HG02884 (cell line): ENCODE data around the gene CASP7.

Experiments
- ATAC-seq: cut with Tn5 transposase; IDR thresholded peaks from one replicate; pipeline ENCODE4 v1.9.1; 2021; ENCODE audit warnings: mild to moderate bottlenecking, moderate library complexity; ENCODE audit not compliant: unreplicated experiment

The CASP7 gene

DNA sequence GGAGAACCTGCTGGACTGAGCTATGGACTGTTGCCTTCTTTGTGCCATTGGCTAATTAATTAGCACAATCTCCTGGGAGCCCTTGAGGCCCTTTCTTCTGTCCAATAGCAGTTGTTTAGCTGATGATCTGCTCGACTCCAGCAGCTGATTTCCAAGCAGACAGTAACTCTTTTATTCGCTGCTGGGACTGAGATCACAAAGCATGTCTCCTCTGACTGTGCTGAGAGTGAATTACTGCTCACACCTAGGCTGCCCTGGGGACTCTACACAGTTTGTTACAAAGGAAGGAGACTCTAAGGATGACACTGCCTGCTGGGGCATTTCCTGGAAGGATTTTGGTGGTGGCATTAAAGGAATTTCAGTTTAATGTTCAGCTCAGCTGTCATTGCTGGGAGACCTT is 31.4 kb downstream of the CASP7 start:
- ATAC-seq: no peak

- no peak for ATAC-seq
Observed at GRCh38 chr10:113712024-113712423, 32.3 kb downstream of the CASP7 start.

GRCh38 chr10:113712755-113713639 is 33.3 kb downstream of the CASP7 start:
- ATAC-seq: no peak

DNA sequence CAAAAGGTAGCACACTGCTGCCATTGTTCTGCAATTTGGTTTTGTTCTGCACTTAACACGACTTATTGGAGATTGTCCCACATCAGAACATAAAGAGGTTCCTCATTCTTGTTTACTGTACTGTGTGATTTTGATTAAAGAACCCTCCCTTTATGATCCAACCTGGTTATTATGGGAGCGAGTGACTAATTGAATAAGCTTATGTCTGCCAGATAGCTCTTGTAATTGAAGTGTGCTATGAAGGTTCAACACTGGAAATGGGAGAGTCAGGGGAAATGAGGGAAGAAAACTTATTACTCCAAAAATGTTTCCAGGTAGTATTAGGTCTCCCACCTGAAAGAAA is 33.9 kb downstream of the CASP7 start:
- ATAC-seq: no peak

- peak; percentile 72 for ATAC-seq
Observed at GRCh38 chr10:113716109-113716910, 36.6 kb downstream of the CASP7 start.

GRCh38 chr10:113718969-113719822 is 39.5 kb downstream of the CASP7 start:
- no peak for ATAC-seq

DNA sequence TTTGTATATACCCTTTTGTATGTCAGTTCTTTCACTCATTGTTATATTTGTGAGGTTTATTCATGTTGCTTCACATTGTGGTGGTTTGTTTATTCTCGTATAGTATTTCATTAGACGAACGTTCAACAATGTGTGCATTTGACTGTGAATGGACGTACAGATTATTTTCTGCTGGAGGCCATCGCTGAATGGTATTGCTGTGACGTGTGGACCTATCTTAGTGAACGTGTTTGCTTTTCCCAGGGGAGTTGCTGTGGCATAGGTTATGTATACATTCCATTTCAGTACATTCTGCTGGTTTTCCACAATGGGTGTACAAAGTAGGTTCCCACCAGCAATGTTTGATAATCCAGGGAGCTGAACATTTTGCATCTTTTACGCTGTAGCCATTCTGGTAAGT is 40.7 kb downstream of the CASP7 start:
- ATAC-seq: no peak

- no peak for ATAC-seq
Observed at GRCh38 chr10:113732160-113732881, 52.6 kb downstream of the CASP7 start.

DNA sequence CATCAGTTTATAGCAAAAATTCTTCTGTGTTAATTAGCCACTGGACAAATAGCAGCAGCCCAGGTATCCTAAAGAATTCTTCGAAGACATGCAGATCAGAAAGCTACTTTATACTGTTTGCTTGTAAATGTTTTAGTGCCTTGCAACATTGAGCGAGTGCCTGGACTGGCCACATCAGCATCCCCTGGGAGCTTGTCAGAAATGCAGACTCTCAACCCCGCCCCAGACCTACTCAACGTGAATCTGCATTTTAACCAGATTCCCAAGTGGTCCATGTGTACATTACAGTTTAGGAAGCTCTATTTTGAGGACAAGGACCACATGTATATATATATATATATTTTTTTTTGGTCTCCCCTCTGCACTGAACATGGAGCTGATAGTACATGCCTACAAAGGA is 53.3 kb downstream of the CASP7 start:
- no peak for ATAC-seq

- no peak for ATAC-seq
Observed at GRCh38 chr10:113733635-113734034, 53.9 kb downstream of the CASP7 start.

DNA sequence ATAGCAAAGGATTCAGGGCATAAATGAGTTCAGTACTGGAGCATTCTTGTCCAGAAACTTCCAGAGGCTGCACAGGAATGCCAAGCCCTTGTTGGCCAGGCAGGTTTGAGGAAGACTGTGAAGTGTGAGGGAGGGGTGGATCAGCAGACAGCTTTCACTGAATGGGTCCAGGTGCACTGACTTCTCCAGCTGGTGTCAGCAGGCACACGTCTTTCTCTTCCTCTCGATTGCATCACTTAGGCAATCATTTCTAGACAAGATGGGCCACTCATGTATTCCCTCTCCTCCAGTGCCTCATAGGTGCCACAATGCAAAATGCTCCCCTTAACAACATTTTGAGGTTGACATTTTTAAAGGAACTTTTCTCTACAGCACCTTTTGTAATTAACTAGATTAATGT is 56.2 kb downstream of the CASP7 start:
- ATAC-seq: no peak

DNA sequence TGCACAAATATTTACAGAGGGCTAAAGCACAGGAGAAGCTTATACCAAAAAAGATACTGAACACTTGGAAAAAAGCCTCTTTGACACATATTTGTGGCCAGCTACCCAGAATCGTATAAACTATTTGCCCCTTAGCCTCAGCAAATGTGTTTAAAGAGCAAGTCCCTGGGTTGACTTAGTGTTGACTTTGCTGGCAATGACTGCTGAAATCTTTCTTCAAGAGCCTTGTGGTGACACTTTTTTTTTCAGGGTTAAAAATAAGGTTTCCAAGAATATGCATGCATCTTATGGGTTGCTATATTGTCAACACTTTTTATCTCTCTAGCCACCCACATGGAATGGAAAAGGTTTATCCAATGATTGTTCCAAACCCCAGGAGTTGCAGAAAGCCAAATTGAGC is 56.9 kb downstream of the CASP7 start:
- ATAC-seq: no peak

DNA sequence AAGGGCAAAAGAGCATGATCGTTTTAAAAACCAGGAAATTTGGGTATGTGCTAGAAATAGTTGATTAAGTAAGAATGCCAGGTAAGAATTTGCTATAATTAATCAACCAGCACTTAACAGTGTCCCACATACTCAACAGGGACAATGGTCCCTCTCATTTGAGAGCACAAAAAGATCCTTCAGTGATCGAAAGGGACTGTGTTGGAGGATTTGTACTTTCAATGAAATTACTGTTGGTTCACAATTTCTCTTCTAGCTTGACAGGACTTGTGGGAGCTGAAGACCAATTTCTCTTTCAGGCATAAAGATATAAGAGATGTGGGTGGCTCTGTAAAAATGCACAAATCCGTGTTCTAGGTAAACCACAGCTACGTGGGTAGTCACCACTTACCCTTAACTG is 59.3 kb downstream of the CASP7 start:
- no peak for ATAC-seq

DNA sequence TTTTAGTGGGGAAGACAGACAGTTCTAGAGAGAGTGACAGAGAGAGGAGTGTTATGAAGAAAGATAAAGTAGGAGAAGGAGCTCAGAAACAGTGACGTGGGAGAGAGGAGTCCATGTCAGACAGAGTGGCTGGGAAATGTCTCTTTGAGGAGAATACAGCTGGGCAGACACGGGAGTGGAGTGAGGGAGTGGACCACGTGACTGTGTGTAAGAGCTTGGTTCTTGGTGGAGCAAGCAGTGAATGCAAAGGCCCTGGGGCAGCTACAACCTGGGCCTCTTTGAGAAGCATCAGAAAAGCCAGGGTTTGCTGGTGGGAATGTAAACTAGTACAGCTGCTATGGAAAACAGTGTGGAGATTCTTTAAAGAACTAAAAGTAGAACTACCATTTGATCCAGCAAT is 59.9 kb downstream of the CASP7 start:
- ATAC-seq: no peak

- ATAC-seq: no peak
Observed at GRCh38 chr10:113740850-113741249, 61.1 kb downstream of the CASP7 start.

DNA sequence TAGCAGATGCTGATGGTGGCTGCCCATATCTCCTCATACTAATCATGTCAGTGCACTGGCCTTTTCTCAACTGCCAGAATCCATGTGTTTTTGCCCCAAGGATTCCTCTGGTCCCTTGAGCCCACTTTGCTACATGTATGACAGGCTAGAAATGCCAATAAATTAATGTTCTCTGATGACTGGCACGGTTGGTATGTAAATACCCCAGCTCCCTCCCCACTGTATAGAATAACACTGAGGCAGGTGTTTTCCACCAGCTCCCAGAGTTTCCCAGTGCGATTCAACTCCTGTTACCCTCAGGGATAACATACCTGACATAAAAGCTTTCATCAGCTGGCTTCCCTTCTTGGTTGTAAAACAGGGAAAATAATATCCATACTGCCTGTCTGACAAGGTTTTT is 62.8 kb downstream of the CASP7 start:
- ATAC-seq: no peak

DNA sequence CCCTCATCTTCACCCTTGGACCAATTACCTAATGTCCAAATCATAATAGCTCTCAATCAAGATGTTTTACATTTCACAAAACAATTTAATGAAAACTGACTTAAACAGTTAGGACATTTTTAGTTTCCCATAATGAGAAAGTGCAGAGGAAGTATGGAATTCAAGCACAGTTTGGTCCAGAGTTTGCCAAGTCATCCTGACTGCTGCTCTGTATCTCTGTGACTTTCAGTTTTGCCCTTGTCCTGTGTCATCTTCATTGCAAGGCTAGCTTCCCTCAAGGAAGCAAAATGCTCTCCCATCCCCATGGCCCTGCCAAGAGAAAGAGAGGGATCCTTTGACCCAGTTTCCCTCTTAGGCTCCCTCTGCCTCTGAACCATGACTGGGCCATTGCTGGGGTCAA is 63.9 kb downstream of the CASP7 start:
- ATAC-seq: no peak

DNA sequence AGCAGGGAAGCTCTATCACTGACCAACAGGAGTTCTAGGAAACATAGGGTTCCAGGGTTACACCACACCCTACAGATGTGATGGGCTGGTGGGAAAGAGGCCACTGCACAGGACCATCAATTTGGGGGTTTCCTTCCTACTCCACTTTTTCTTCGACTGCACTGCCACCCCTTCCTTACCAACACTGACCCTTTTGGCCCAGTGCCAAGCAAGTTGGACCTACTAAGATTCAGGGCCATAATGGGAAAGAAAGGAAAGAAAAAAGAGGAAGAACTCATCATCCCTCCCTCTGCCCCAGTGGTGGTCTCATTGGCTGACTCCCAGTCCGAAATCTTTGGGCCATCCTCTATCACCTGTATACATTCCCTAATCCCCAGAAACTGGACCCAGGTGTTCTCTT is 65.7 kb downstream of the CASP7 start:
- ATAC-seq: no peak

DNA sequence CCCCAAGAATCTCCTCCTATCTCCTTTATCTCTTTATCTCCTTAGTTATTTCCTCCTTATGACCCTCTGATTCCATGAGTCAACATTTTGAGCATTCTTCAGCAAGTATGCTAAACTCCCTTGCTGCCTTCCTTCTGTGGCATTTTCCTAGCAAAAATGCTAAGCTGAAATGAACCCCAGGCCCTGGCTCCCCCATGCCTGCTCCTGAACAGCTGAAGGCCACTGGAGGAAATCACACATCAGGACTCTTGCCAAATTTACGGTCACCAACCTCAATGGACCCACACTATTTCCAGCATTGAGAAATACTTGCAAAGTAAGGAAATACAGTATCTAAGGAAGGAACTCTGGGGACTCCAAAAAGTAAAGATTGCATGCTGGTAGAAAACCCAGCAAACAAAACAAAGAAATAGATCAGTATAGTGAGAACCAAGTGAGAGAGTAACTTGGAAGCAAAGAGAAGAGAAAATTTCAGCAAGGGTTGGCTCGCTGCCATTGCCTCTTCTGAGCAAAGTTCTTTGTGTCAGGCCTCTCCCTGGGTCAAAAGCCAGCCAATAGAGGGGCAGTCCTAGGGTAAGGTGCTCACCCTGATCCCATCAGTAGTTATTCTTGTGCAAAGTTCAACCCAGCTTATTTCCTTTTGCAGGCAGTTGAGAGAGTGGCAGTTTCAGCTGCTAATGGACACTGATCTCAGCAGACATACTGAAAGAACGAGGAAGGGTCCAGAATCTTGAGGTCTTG is 66.7 kb downstream of the CASP7 start:
- ATAC-seq: no peak

- ATAC-seq: no peak
Observed at GRCh38 chr10:113751181-113751732, 71.5 kb downstream of the CASP7 start, which contains the start of gene PLEKHS1. Gene PLEKHS1 (plus strand): TSS chr10:113751682. CDS start chr10:113755278, 3,596 bp downstream.
